LNCAP (cell line): Measurements from ENCODE around the gene GNG7.

Experiments used
- CTCF ChIP-seq: fragments of 450-650 bp; IDR thresholded peaks from 2 replicates; pipeline ENCODE4 v1.5.1; 2017; ENCODE audit warnings: mild to moderate bottlenecking

GNG7 gene

GRCh38 chr19:2527686-2528085 lies 174.8 kb downstream of the GNG7 start:
- TF ChIP-seq CTCF = no peak

- no peak for TF ChIP-seq CTCF
Measured at GRCh38 chr19:2527171-2527570, 175.3 kb downstream of the GNG7 start.

GRCh38 chr19:2524840-2525723 lies 177.4 kb downstream of the GNG7 start:
- no peak for TF ChIP-seq CTCF

GRCh38 chr19:2524361-2524839 lies 178.1 kb downstream of the GNG7 start:
- no peak for TF ChIP-seq CTCF

GRCh38 chr19:2523630-2524311 lies 178.7 kb downstream of the GNG7 start:
- no peak for TF ChIP-seq CTCF

GRCh38 chr19:2519482-2519881 lies 183.0 kb downstream of the GNG7 start:
- TF ChIP-seq CTCF = no peak

- no peak for TF ChIP-seq CTCF
Measured at GRCh38 chr19:2517881-2518601, 184.5 kb downstream of the GNG7 start.
